H9 (cell line): Measurements from ENCODE around the gene UBIAD1. TPM values are rescaled to one million over a fixed set of nuclear protein-coding genes. Genes with fewer than 3 reads are reported as not detected.
"Not testable (repeated sequence)": the region's sequence is repeated elsewhere in the genome, so short reads cannot be mapped to it uniquely, and the experiment has no call there.

Experiments
- DNase-seq: peaks from one replicate; pipeline ENCODE4 v3.0.0-alpha.2; 2017
- H2AFZ ChIP-seq: one replicate; pipeline ENCODE4 v1.6.1; 2013; ENCODE audit warnings: mild to moderate bottlenecking, low read length, control low read depth, moderate library complexity
- H2AK5ac ChIP-seq: 2 replicates; pipeline ENCODE4 v1.6.1; 2013; ENCODE audit warnings: low read length, control low read depth, mixed read lengths; ENCODE audit not compliant: insufficient read length
- H2BK120ac ChIP-seq: one replicate; pipeline ENCODE4 v1.6.1; 2013; ENCODE audit warnings: low read depth, mild to moderate bottlenecking, low read length, control low read depth, inconsistent platforms; ENCODE audit not compliant: poor library complexity, severe bottlenecking
- H2BK12ac ChIP-seq: 2 replicates; pipeline ENCODE4 v1.6.1; 2013; ENCODE audit warnings: low read length, control low read depth, mixed read lengths, low read depth; ENCODE audit not compliant: insufficient read length
- H2BK15ac ChIP-seq: 2 replicates; pipeline ENCODE4 v1.6.1; 2013; ENCODE audit warnings: low read depth, low read length, control low read depth
- H2BK20ac ChIP-seq: one replicate; pipeline ENCODE4 v1.6.1; 2013; ENCODE audit warnings: low read depth, mild to moderate bottlenecking, low read length, control low read depth, inconsistent platforms; ENCODE audit not compliant: poor library complexity, severe bottlenecking
- H2BK5ac ChIP-seq: 2 replicates; pipeline ENCODE4 v1.6.1; 2013; ENCODE audit warnings: low read length, control low read depth, mixed read lengths; ENCODE audit not compliant: insufficient read length
- H3K14ac ChIP-seq: 2 replicates; pipeline ENCODE4 v1.6.1; 2013; ENCODE audit warnings: low read length, control low read depth; ENCODE audit not compliant: insufficient read depth
- H3K18ac ChIP-seq: 2 replicates; pipeline ENCODE4 v1.6.1; 2013; ENCODE audit warnings: low read depth, mild to moderate bottlenecking, mixed read lengths, low read length, control low read depth; ENCODE audit not compliant: insufficient read length
- H3K23ac ChIP-seq: 2 replicates; pipeline ENCODE4 v1.6.1; 2013; ENCODE audit warnings: low read length, control low read depth, mixed read lengths, low read depth; ENCODE audit not compliant: insufficient read length
- H3K23me2 ChIP-seq: 2 replicates; pipeline ENCODE4 v1.6.1; 2013; ENCODE audit warnings: low read depth, mild to moderate bottlenecking, mixed read lengths, low read length, control low read depth; ENCODE audit not compliant: insufficient read length, poor library complexity, severe bottlenecking
- H3K27ac ChIP-seq: 2 replicates; pipeline ENCODE4 v1.5.1; 2013; ENCODE audit warnings: low read length, control low read depth, mixed read lengths, low read depth; ENCODE audit not compliant: insufficient read length
- H3K27me3 ChIP-seq: 2 replicates; pipeline ENCODE4 v1.6.1; 2013; ENCODE audit warnings: low read length, control low read depth, inconsistent platforms; ENCODE audit not compliant: insufficient read depth
- H3K4ac ChIP-seq: 2 replicates; pipeline ENCODE4 v1.6.1; 2013; ENCODE audit warnings: low read depth, mild to moderate bottlenecking, control low read depth, inconsistent platforms, low read length, moderate library complexity
- H3K4me1 ChIP-seq: 2 replicates; pipeline ENCODE4 v1.6.1; 2013; ENCODE audit warnings: low read length, control low read depth, inconsistent platforms; ENCODE audit not compliant: insufficient read depth
- H3K4me2 ChIP-seq: 2 replicates; pipeline ENCODE4 v1.6.1; 2013; ENCODE audit warnings: low read length, control low read depth, mixed read lengths; ENCODE audit not compliant: insufficient read length, insufficient read depth
- H3K56ac ChIP-seq: 2 replicates; pipeline ENCODE4 v1.6.1; 2013; ENCODE audit warnings: low read depth, mild to moderate bottlenecking, mixed read lengths, low read length, control low read depth; ENCODE audit not compliant: insufficient read length
- H3K79me1 ChIP-seq: 2 replicates; pipeline ENCODE4 v1.6.1; 2013; ENCODE audit warnings: low read depth, mild to moderate bottlenecking, moderate library complexity, low read length, control low read depth, inconsistent platforms; ENCODE audit not compliant: insufficient read depth, poor library complexity, severe bottlenecking
- H3K79me2 ChIP-seq: 2 replicates; pipeline ENCODE4 v1.6.1; 2013; ENCODE audit warnings: low read length, control low read depth, inconsistent platforms; ENCODE audit not compliant: insufficient read depth
- H3K9ac ChIP-seq: 2 replicates; pipeline ENCODE4 v1.6.1; 2013; ENCODE audit warnings: low read length, control low read depth, mixed read lengths; ENCODE audit not compliant: insufficient read length; ENCODE audit errors: extremely low read depth
- H3K9me3 ChIP-seq: one replicate; pipeline ENCODE4 v1.6.1; 2013; ENCODE audit warnings: low read depth, low read length, inconsistent platforms; ENCODE audit not compliant: control insufficient read depth
- H3T11ph ChIP-seq: one replicate; pipeline ENCODE4 v1.6.1; 2013; ENCODE audit warnings: mild to moderate bottlenecking, low read length, control low read depth, inconsistent platforms
- H4K20me1 ChIP-seq: one replicate; pipeline ENCODE4 v1.6.1; 2013; ENCODE audit not compliant: control insufficient read depth, insufficient read length, insufficient read depth
- H4K5ac ChIP-seq: 2 replicates; pipeline ENCODE4 v1.6.1; 2013; ENCODE audit warnings: low read depth, mild to moderate bottlenecking, mixed read lengths, low read length, control low read depth; ENCODE audit not compliant: insufficient read length
- H4K8ac ChIP-seq: replicated peaks from 2 replicates; pipeline ENCODE4 v1.6.1; 2013; ENCODE audit warnings: low read length, control low read depth, mixed read lengths, low read depth; ENCODE audit not compliant: insufficient read length
- H4K91ac ChIP-seq: 2 replicates; pipeline ENCODE4 v1.6.1; 2013; ENCODE audit warnings: low read depth, mild to moderate bottlenecking, moderate library complexity, mixed read lengths, low read length, control low read depth; ENCODE audit not compliant: insufficient read length
- H3K27ac Mint-ChIP-seq, 3 experiments: 2 replicates in 2 of 3; 3 replicates in 1 of 3; pipeline ENCODE4 v1.8.0; 2020 to 2021; ENCODE audit warnings: mixed read lengths in 3 of 3, mild to moderate bottlenecking in 1 of 3, moderate library complexity in 1 of 3
- H3K27me3 Mint-ChIP-seq: 2 replicates; pipeline ENCODE4 v1.8.0; 2021; ENCODE audit warnings: low read depth, mild to moderate bottlenecking, moderate library complexity, mixed read lengths
- H3K36me3 Mint-ChIP-seq, 3 experiments: 2 replicates in 2 of 3; 3 replicates in 1 of 3; pipeline ENCODE4 v1.8.0; 2020 to 2021; ENCODE audit warnings: low read depth in 3 of 3, mixed read lengths in 3 of 3; ENCODE audit not compliant: insufficient read depth in 1 of 3
- H3K4me1 Mint-ChIP-seq, 2 experiments: 2 replicates each; pipeline ENCODE4 v1.8.0; 2020; ENCODE audit warnings: mixed read lengths in 2 of 2
- H3K4me3 Mint-ChIP-seq, 2 experiments: 2 replicates in 1 of 2; 3 replicates in 1 of 2; pipeline ENCODE4 v1.8.0; 2020 to 2021; ENCODE audit warnings: mild to moderate bottlenecking in 2 of 2, mixed read lengths in 2 of 2, moderate library complexity in 1 of 2
- H3K9me3 Mint-ChIP-seq, 2 experiments: 2 replicates in 1 of 2; 3 replicates in 1 of 2; pipeline ENCODE4 v1.8.0; 2020; ENCODE audit warnings: mild to moderate bottlenecking in 2 of 2, mixed read lengths in 2 of 2, moderate library complexity in 1 of 2
- CTCF ChIP-seq: fragments of 200-600 bp; sonication (generic); conservative IDR thresholded peaks from 3 replicates; pipeline ENCODE4 v1.8.0; 2021; ENCODE audit warnings: antibody characterized with exemption, mild to moderate bottlenecking
- WGBS: extraction: QIAGEN DNeasy Blood & Tissue Kit; methylation state at CpG from one replicate; pipeline ENCODE4 v1.1.7; 2013; ENCODE audit warnings: missing lambda C conversion rate, low lambda C conversion rate, mixed read lengths; ENCODE audit not compliant: insufficient read length; ENCODE audit errors: extremely low coverage; 5-methylcytosine and 5-hydroxymethylcytosine counted together
- total RNA-seq: library from RNA; stranded (reverse); gene quantifications from 2 replicates; pipeline ENCODE4 v1.2.1, GENCODE V29; 2021

Gene UBIAD1
- total RNA-seq, 1 experiment from 2014 or later = 30.2 TPM

DNA sequence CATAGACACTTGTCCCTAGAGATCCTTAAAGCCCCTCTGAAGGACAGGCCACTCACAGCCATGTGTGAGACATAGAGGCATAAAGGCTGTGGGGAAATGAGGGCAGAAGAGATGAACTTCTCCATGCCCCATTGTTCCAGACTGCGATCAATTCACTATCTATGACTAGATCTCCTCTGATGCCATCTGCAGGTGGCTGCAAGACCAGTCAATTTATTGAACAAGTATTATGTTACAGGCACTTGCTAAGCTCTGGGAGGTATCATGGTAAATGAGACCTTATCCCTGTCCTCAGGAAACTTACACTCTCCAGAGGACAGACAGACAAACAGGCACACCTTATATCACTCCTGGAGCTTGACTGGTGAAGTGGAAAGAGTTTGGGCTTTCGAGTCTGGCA lies 22.9 kb downstream of the UBIAD1 start:
- H2BK120ac ChIP-seq = no peak overlapping the region
- no peaks in the 10 kb centered on the region for H3K9me3 ChIP-seq
- Mint-ChIP-seq H3K36me3 (peaks cover 11 to 28% (median 11%) of the 10 kb centered on the region in 3 experiments), H3K4me3 (no peak overlapping the region), H3K4me1 (peaks cover 19 to 20% of the 10 kb centered on the region in 2 experiments), H3K9me3 (no peaks in the 10 kb centered on the region; a peak in 1 of 5 replicates), H3K27ac (no peak overlapping the region), H3K27me3 (no peaks in the 10 kb centered on the region)
- no peaks in the 10 kb centered on the region for H3K23me2 ChIP-seq
- WGBS = no CpG with 5 or more reads among the region's 2 CpGs
- H3K9ac ChIP-seq = no peak overlapping the region
- H3K79me2 ChIP-seq = no peaks in the 10 kb centered on the region
- H3T11ph ChIP-seq = no peak overlapping the region
- H4K20me1 ChIP-seq = no peaks in the 10 kb centered on the region
- no peaks in the 10 kb centered on the region; the same call in 1 of the 2 replicates for H3K4me1 ChIP-seq
- no peak overlapping the region for H2BK5ac ChIP-seq
- no peak overlapping the region for H4K8ac ChIP-seq
- H2AK5ac ChIP-seq = no peak overlapping the region
- no peak overlapping the region for H4K91ac ChIP-seq
- H3K14ac ChIP-seq = no peak overlapping the region
- H3K4ac ChIP-seq = no peak overlapping the region
- no peak for DNase-seq
- no peak for TF ChIP-seq CTCF
- no peak overlapping the region for H3K23ac ChIP-seq
- no peaks in the 10 kb centered on the region for H3K27me3 ChIP-seq
- no peak overlapping the region for H3K4me2 ChIP-seq
- no peak overlapping the region for H2BK12ac ChIP-seq
- H3K27ac ChIP-seq = no peak overlapping the region
- no peaks in the 10 kb centered on the region for H3K79me1 ChIP-seq
- no peak overlapping the region for H3K56ac ChIP-seq
- H2BK20ac ChIP-seq = no peak overlapping the region
- H3K18ac ChIP-seq = no peak overlapping the region
- H2BK15ac ChIP-seq = no peak overlapping the region
- no peak overlapping the region for H4K5ac ChIP-seq
- no peak overlapping the region for H2AFZ ChIP-seq

- H3K4me3 Mint-ChIP-seq, H4K5ac ChIP-seq: not testable (repeated sequence)
- no CpG with 5 or more reads among the region's 5 CpGs for WGBS
These were observed 24.8 kb downstream of the UBIAD1 start for GRCh38 chr1:11297774-11298173.

More at GRCh38 chr1:11297774-11298173, 24.8 kb downstream of the UBIAD1 start:
- H4K8ac ChIP-seq, H3K79me2 ChIP-seq, H3K14ac ChIP-seq, H2BK20ac ChIP-seq, H3K27ac Mint-ChIP-seq, H4K20me1 ChIP-seq, H3K4me1 ChIP-seq, H3K56ac ChIP-seq, H3K4me2 ChIP-seq, H3K79me1 ChIP-seq, H2BK12ac ChIP-seq, H3K9me3 Mint-ChIP-seq, H3K27me3 ChIP-seq, H3K4ac ChIP-seq, H3K27ac ChIP-seq, DNase-seq, H4K91ac ChIP-seq, H3K23me2 ChIP-seq, H2AK5ac ChIP-seq, H3K9me3 ChIP-seq, H3K9ac ChIP-seq, H3K18ac ChIP-seq, H2BK5ac ChIP-seq, H2AFZ ChIP-seq, H2BK15ac ChIP-seq, H2BK120ac ChIP-seq, H3K27me3 Mint-ChIP-seq, H3K23ac ChIP-seq, H3T11ph ChIP-seq: not testable (repeated sequence)
- Mint-ChIP-seq H3K4me1 (peaks cover 14 to 22% of the 10 kb centered on the region in 2 experiments), H3K36me3 (peaks cover 10 to 20% (median 11%) of the 10 kb centered on the region in 3 experiments)
